HG03108 (cell line): ENCODE results near the gene INO80E.
A peak's percentile ranks its signal among the peaks of the same experiment; 100 is the strongest.

Experiments used
- ATAC-seq: cut with Tn5 transposase; IDR thresholded peaks from one replicate; pipeline ENCODE4 v1.9.1; 2021; ENCODE audit warnings: moderate library complexity; ENCODE audit not compliant: unreplicated experiment

INO80E gene

DNA sequence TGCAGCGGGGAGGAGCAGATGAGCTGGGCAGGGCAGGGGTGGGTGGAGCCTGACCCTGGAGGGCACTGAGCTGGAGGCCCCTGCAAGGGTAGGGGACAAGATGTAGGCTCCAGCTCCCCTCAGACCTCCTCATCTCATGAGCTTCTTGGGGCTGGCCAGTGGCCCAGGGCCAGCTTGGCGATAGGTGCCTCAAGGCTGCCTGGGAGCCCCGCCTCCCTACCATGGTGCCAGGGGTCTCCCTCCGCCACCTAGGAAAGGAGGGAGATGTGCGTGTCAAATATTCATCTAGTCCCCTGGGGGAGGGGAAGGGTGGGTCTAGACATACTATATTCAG, 4.5 kb upstream of the INO80E start:
- no peak for ATAC-seq

DNA sequence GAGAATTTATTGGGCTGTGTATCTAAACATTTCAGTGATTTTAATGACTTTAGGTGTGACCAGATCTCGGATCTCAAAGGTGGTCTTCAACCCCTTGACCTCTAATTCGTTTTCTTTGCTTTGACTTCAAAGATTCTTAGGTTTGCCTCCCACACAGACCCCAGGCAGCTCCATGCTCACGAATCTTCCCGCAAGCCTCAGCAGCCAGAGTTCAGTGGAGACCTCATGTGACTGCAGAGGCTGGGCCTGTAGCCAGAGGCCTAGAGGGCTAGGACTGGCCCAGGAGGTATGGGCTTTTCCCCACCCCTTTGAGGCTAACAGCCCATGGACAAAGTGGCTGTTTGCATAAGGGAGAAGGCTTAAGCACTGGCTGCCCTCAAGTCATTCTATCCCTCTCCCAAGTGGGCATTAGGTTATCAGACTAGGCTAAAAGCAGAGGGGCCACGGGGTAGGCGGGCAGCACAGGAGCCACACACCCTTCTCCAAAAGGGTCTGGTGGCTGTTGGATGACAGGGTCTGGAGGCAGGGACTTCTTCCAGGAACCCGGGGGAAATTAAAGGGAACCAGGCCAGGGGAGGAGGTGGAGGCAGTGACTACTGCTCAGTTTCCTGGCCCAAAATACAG, 3.6 kb upstream of the INO80E start:
- no peak for ATAC-seq

DNA sequence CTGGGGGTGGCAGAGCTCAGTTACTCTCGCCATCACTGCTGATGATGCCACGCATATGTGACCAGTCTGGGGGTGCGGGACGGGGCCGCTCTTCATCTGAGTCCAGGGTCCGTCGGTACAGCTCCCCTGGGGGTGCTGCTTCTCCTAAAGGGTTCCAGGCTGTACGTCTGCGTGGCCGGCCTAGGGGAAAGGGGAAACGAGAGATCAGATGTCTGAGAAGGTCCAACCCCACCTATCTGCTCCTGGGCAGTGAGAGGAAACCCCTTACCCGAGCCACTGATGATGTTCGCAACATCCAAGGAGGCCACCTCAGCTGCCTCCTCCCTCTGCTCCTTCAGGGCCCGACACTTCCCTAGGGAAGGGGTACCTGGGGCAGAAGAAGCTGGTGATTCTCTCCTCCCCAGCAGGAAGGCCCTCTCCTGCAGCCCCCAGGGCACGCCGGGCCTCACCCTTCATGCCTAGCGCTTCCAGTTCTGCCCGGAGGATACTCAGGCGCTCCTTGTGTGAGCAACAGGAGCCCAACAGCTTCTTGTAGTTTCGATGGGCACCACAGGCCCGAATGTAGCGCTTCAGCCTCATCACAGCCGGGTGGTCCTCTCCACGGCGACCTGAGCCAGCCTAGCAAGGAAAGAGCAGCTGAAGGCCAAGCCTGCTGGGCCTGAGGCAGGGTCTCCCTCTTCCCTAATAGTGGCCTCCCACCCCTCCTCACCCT, 2.7 kb upstream of the INO80E start:
- ATAC-seq = no peak

DNA sequence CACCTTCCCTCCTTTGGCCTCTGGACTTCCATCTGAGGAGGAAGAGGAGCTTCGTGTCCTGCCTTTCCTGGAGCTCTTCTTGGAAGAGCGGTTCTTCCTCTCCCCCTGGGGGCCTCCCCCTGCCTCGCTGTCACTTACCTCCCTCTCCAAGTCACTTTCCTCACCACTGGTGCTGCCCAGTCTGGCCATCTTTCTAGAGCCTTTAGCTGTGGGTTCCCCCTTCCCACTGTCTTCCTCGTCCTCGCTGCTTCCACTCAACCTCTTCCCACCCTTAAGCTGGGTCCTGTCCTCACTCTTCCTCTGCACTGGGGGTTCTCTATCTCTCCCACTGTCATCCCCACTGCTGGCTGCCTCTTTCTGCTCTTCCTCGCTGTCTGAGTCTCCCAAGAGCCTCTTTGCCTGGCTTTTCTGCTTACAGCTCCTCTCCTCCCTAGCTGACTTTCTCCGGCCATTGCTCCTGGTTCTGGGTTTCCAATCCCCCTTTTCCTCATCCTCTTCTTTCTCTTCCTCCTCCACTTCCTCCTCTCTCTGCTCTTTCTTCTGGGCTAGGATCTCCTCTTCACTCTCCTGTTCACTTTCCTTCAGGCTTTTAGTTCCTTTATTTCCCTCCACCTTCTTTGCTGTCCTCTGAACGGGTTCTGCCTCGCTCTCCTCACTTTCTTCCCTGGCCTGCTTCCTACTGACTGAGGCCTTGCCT, 2.0 kb upstream of the INO80E start:
- ATAC-seq = no peak

DNA sequence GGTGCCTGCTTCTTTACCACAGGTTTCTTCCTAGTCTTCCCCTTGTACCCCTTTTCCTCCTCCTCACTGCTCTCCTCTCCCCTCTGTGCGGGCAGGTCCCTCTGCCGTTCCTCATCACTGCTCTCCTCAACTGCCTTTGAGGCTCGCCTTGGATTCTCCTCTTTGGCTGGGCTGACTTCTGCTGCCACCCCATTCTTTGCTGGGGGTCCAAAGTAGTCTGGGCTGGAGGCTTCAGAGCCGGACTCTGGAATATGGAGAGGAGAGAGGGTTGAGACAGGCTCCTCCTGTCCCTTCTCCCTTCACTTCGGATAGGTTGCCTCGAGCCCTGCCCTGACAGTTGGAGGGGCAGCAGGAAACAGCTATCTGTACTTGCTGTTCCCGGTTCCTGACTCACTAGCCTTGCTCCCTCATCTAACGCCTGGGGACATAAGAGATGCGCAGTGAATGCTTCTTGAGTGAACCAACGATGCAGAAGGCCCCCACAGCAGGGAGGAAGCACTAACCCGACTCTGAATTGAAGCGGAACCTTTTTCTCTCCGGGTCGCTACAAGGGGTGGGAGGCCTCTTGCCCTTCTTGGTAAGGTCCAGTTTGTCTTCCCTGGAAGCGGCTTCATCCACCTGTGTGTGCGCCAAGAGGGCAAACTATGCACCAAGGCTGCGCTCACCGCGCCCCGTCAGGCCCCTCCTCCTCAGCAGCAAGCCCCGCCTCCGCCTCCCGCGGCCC, 1.3 kb upstream of the INO80E start:
- peak; percentile 22 for ATAC-seq

DNA sequence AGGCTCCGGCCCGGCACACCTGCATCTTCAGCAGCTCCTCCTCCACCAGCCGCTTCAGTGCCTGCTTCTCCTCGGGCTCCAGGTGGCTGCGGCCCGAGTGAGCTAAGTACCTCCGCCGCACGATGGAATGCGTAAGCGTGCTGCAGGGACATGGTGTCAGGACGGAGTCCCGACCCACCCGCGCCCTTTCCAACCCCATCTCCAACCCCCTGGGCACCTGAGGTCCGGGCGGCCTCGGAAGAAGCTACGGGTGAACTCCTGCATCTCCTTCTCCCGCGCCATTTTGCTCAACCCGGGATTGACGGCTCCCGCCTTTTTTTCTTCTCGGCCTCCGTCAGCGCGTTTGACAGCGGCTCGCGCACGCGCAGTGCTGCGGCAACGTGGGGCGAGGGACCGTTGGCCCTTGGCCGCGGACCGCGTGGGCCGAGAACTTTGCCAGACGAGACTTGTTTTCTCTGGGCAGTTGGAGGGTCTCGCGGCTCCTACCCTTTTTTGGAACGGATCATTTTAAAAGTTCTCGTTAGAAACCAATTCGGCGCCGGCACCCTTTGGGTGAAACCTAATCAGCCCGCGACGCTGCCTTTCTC, 624 bp upstream of the INO80E start, which contains the start of gene HIRIP3:
Gene HIRIP3, minus strand, starts transcription at position 294 of the 587 bp plus-strand sequence. Its CDS starts 12 bp downstream, at position 282.
- ATAC-seq = peak; percentile 33

DNA sequence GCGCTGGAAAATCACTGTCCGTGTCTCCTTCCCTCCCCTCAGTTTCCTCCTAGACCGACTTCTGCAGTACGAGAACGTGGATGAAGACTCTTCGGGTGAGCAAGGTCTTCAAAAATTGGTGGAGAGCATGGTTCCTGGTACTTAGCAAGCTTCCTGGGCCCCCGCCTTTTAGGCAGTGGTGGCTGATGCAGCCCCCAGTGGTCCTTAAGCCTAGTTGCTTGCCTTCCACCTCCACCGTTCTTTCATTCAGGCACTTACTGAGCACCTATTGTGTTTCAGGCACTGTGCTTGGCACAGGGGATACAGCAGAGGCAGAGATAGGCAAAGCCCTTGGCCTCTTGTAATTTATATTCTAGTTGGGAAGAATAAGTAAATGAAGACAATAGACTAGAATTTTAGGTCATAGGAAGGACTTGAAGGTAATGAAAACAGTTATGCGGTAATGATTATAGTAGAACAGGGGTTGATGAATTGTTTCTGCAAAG, 767 bp downstream of the INO80E start:
- no peak for ATAC-seq

DNA sequence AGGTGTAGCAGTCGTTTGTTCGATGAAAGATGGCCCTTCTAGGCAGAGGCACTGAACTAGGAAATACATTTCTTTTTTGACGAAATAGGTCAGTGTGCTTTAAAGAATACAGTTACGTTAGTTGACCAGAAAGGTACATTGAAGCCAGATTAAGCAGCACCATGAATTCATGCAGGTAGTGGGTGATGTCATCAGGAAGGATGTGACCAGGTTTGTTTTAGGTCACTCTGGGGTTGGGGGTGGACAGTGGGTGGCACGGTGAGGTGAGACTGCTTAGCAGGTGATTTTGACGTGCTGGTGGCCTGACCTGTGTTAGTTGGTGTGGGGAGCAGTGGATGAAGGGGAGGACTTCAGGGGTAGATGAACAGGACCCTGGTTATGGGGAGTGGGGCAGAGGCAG, 3.6 kb downstream of the INO80E start:
- ATAC-seq = no peak

DNA sequence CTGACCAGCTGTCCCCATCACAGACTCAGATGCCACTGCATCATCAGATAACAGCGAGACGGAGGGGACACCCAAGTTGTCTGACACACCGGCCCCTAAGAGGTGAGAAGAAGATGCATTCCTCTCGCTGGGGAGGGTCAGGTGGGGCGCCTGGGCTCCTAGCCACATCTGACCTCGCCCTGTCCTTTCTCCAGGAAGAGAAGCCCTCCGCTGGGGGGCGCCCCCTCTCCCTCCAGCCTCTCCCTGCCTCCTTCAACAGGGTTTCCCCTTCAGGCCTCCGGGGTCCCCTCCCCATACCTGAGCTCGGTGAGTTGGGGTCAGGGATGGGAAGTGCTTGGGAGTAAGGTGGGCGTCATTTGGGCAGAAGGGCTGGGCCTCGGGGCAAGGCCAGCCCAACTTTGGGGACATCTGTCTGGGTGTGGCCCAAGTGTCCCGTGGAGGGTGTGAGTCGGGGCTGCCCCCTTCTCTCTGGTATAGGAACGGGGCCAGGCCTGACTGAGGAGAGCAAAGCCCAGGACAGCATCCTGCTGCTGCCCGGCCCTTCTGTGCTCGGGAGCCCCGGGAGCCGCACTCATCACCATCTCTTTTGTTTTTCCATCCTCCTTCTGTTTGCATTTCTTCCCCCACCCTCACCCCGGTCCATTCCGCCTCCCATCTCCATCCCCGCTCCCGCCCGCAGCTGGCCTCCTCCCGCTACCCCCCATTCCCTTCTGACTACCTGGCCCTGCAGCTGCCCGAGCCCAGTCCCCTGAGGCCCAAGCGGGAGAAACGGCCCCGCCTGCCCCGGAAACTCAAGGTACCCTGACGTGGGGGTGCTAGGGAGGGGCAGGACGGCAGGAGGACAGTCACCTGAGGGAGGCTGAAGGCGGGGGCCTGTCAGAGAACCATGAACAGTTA, 4.9 kb downstream of the INO80E start:
- ATAC-seq = no peak

DNA sequence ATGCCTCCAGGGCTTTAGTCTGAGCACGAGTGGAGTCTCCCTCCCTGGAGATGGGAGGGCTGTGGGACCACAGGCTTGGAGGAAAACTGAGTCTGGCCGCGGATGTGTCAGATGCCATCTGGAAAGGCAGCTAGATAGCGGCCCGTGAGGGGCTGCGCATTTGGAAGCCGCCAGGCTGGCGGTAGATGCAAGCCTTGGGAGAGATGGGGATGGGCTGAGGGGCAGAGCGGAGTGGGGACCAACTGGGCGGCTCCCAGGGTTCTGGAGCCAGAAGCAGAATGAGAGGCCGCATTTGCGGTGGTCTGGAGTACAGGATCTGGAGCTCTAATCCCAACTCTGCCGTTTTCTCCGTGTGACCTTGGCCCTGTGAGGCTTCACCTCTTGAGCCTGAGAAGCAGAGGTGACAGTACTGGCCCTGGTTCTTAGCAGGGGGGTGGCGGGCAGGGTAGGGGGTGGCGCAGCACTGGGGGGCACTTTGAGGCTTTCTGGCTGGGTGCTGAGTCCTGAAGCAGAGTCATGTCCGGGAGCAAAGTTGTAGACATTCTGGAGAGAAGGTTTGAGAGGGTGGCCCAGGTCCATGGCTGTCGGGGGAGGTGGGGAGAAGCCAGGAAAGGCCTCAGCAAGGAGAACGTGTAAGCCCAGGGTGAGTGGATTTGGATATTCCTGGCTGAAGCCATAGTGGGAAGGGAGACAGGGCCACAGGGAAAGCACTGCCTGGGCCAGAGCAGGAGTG, 6.7 kb downstream of the INO80E start:
- ATAC-seq = no peak

DNA sequence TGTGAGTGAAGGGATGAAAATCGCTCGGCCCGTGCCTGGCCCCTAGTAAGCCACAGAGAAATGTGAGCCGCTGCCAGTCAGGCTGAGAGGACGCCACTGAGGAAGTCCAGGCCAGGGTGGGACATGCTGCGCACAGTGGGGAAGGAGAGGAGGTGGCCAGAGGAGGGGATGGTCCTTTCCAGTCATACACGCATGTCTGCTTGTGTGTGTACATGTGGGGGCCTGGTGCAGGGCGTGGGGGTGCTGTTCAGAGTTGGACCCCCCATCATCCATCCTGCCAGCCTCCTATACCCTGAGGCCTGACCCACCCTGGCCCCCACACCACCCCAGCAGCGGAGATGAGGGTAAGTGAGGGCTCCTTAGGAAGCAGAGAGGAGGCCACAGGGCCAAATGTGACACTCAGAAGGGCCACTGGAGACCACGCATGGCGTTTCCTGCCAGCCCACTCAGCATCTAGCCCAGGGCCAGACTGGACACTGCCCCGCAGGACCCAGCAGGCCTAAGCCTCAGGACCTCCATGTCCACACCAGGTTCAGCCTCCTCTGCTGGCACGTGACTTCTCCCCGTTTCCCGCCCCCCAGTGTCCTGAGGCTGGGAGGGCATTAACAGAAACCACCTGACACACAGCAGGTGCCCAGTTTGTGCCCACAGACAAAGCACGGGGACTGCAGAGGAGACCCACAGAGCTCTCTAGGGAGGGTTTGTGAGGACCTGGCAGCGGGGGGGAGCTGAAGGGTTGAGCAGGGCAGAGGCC, 7.8 kb downstream of the INO80E start:
- ATAC-seq = no peak

DNA sequence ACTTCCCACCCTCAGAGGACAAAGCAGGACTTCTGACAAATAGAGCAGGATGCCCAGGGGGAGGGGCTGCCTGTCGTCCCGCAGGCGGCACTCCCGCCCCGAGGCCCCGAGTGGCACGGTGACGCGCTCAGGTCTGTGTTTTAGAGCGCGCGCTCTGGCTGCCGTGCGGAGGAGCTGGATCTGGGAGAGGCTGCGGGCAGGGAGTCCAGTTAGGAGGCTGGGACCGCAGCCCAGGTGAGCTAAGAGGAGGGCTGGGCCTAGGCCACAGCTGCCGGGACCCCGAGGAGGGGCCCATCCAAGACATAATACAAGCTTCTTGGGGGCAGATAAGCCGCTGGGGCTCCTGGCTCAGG, 8.4 kb downstream of the INO80E start:
- ATAC-seq = no peak

DNA sequence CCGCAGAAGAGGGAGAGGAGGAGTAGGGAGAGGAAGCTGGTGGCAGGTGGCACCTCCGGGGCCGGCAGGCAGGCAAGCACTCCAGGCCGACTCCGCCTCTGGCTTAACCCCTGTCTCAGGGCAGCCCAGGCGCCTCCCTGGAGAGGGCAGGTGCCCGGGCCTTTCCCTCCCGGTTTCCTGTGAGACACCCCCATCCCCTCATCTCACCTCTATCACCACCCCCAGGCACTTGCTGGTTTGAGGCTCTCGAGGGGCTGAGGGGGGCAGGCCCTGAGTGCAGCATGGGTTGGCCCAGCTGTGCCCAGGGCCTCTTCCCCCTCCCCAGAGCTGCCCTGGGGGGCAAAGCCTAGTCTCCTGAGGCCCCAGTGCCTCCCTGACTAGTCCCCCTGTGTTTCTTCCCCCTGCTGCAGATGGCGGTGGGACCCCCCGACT, 8.8 kb downstream of the INO80E start:
- ATAC-seq = no peak

DNA sequence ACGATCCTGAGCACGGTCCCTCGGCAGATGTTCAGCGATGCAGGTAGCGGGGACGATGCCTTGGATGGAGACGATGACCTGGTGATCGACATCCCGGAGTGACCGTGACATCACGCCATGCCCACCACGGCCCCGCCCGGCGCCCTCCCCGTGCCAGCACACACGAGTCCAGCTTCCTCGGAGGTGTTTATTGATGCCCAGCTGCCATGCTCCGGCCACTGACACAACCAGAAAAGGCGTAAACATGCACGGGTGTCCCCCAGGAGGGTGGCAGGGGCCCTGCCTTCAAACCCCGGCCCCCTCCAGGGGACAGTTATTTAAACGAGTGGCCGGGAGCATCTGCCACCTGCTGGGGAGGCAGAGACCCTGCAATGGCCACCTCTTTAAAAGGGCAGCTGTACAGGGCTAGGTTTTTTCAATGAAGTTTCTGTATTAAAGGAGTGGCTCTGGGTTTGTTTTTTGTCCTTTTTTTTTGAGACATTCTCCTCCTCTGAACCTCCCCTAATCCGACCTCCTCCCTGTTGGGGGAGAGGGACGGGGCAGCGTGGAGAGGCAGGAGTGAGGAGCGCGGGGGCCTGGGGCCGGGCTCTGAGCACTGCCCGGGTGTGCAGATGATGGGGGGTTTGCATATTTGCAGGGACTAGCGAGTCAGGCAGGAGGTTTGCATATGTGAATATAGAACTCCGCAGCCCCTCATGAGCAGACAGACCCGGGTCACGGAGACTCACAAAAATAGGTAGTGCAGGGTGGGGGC, 9.5 kb downstream of the INO80E start:
- ATAC-seq = no peak

DNA sequence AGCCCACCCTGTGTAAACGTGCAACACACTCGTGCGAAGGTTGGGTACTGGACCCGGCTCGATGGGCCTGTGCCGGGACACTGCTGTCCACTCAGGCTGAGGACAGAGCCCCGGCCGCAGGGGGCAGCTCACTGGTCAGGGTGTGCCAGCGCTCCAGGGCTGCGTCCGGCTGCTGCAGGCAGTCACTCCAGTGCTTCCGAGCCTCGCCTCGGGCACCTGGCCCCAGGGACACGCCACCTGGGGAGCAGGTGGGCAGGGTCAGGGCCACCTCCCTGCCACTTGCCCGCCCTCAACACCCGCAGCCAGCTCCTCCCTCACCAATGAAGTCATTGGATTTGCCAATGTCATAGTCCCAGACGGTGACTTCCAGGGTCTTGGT, 10.0 kb downstream of the INO80E start:
- no peak for ATAC-seq

DNA sequence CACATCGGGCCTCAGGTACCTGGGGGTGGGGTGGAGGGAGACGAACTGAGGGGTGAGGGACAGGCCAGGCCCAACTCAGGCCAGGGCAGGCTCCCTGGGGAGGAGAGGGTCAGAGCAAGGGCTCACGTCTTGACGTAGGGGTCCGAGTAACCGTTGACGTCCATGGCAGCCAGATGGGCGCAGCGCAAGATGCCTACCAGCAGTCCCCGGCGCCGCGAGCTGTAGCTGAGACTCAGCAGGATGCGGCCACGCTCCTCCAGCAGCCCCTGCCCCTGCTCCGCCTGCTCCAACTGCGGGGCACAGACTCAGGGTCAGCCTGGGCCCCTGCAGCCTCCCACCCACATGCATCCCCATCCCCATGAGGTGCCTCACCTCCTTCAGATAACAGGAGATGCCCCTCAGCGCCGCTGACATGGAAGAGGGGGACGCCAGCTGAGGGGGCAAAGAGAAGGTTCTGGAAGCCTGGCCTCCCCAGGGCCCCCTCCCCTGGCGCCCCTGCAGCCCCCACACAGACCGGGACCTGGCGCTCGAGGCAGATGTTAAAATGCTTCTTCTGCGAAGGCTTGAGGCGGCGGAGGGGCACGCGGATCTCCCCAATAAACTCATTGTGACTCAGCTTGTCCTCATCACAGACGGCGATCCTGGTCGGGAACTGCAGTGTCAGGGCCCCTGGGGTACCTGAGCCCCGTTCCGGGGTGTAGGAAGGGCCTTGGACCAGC, 10.8 kb downstream of the INO80E start:
- ATAC-seq = no peak

DNA sequence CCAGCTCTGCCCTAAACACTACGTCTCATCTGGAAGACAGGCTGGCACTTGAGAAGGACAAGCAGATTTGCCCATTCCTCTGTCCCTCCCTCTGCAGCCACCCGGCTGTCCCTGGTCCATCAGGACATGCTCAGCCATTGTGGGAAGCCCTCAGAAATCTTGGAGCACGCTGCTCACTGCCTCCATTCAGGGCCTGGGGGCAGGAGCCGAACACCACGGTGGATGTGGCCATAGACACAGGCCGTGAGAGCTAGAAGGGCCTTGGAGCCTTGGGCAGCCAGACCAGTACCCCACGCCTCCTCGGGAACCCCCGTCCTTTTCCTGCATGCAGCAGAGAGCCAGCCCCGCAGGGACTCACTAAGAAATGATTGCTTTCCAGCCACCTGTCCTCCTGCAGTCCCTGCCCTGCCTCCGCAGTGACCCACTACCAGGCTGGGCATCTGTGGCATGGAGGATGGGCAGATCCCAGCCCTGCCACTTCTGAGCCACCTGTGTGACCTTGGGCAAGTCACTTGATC, 11.4 kb downstream of the INO80E start:
- no peak for ATAC-seq
